Brain microvascular endothelial cell (primary cell): Measurements from ENCODE around the gene FAM50B.

ENCODE experiments used
- DNase-seq: peaks from one replicate; pipeline ENCODE4 v3.0.0-alpha.2; 2020
- H3K27ac ChIP-seq: fragments of 250-450 bp; sonication (Bioruptor Pico); 2 replicates; pipeline ENCODE4 v1.5.1; 2020; ENCODE audit warnings: mild to moderate bottlenecking, moderate library complexity
- H3K27me3 ChIP-seq: fragments of 250-450 bp; sonication (Bioruptor Pico); replicated peaks from 2 replicates; pipeline ENCODE4 v1.5.1; 2020; ENCODE audit warnings: mild to moderate bottlenecking
- H3K36me3 ChIP-seq: fragments of 250-450 bp; sonication (Bioruptor Pico); replicated peaks from 2 replicates; pipeline ENCODE4 v1.5.1; 2020; ENCODE audit warnings: mild to moderate bottlenecking
- H3K4me3 ChIP-seq: 2 replicates; pipeline ENCODE4 v1.5.1; 2011; ENCODE audit warnings: low read depth, mild to moderate bottlenecking, control low read depth, low read length, moderate library complexity
- in situ Hi-C: cut with HindIII; loops from 2 replicates; pipeline ENCODE4 v1.10.0; 2017; ENCODE audit warnings: low sequenced_read_pairs, low pct_ligation_motif_present
- TF ChIP-seq, protein P1 (sequence below): IDR thresholded peaks from 2 replicates; pipeline ENCODE4 v1.5.1; 2011; ENCODE audit warnings: low read depth, mild to moderate bottlenecking, moderate library complexity, low read length, control low read depth, inconsistent platforms; ENCODE audit errors: missing control alignments

The FAM50B gene

DNA sequence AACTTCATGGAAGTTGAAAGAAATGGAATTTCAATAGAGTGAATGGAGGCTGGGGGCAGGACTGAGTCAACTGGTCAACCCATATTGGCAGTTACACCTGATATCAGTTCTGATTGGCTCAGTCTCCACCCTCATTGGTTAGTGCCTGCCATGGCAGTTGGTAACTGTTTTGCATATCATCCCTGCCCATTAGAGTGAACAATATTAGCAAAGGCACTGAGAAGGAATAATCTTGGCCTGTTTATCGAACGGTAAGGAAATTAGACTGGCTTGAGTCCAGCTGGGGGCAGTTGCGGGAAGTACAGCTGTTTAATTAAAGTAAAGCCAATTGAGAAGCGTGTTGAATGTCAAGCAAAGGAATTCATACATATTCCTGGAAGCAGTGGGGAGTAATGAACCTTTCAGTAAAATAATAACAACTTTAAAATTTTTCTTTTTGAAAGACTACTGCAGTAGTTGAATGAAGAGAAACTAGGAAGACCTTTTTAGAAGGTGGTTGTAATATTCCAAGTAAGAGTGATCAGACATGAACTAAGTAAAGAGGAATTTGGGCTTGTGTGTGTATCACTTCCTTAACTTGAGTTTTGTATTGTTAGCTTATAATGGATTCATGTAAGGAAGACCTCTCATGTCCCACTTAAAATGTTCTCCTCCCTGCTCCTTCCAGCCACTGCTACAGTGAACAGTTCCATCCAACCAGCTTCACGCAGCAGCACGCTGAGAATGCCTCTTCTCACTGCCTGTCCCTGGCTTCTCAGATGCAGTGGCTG, 17.2 kb upstream of the FAM50B start:
- Histone ChIP-seq H3K36me3 (no peaks in the 10 kb centered on the region), H3K4me3 (no peak overlapping the region), H3K27me3 (no peaks in the 10 kb centered on the region), H3K27ac (no peak overlapping the region)
- TF ChIP-seq, protein P1, sequence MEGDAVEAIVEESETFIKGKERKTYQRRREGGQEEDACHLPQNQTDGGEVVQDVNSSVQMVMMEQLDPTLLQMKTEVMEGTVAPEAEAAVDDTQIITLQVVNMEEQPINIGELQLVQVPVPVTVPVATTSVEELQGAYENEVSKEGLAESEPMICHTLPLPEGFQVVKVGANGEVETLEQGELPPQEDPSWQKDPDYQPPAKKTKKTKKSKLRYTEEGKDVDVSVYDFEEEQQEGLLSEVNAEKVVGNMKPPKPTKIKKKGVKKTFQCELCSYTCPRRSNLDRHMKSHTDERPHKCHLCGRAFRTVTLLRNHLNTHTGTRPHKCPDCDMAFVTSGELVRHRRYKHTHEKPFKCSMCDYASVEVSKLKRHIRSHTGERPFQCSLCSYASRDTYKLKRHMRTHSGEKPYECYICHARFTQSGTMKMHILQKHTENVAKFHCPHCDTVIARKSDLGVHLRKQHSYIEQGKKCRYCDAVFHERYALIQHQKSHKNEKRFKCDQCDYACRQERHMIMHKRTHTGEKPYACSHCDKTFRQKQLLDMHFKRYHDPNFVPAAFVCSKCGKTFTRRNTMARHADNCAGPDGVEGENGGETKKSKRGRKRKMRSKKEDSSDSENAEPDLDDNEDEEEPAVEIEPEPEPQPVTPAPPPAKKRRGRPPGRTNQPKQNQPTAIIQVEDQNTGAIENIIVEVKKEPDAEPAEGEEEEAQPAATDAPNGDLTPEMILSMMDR = no peak
- in situ Hi-C loops = no loop called here
- no peak for DNase-seq

DNA sequence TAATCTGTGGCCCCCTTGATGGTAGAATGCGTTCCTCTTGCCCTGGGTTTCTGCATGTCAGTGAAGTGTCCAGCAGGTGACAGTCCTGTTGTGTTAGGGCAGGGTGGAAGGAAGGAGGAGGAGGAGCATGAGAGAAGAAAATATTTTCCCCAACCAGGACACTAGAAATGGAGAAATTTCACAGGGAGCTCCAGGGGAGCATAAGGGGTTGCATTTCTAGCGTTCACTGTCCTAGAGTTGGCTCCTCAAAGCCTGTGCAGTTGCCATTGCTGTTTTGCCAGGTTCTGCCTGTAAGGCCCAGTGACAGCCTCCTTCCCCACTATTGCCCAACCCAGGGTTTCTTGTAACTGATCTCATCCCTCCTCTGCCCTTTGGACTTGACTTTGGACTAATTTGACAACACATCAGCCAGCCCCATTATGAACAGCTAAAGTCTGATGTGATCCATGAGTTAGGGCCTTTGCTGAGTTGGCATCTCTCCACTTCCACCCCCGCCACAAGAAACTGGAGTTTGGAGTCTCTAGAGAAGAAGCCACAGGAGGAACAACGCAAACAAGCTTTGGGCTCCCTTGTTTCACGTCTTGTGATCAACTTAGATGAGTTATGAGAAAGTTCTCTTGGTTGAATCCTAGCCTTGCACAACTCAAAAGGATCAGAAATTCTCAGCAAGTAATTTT, 14.0 kb upstream of the FAM50B start:
- no peaks in the 10 kb centered on the region for H3K36me3 ChIP-seq
- H3K27ac ChIP-seq = no peak overlapping the region
- no peak for DNase-seq
- no peaks in the 10 kb centered on the region for H3K27me3 ChIP-seq
- H3K4me3 ChIP-seq = no peak overlapping the region
- TF ChIP-seq, protein P1 = no peak
- in situ Hi-C loops = no loop called here

DNA sequence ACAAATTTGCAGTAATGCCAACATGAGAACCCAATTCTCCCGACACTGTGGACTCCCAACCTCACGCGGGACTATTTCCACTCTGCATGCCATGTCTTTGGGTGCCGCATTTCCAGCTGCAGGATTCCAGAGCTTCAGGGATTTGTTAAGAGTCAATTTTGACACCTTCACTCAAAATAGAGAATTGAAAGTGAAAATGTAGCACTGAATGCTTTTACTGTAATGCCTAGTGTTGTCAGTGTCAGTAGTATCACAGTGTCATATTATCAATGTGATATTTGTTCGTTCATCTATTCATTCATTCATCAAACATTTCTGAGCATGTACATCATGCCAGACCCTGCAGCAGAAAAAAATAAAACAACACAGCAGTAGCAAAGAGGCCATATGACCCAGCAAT, 13.4 kb upstream of the FAM50B start:
- Histone ChIP-seq H3K4me3 (no peak overlapping the region), H3K36me3 (no peaks in the 10 kb centered on the region), H3K27ac (no peak overlapping the region), H3K27me3 (no peaks in the 10 kb centered on the region)
- in situ Hi-C loops = no loop called here
- no peak for DNase-seq
- TF ChIP-seq, protein P1 = no peak

DNA sequence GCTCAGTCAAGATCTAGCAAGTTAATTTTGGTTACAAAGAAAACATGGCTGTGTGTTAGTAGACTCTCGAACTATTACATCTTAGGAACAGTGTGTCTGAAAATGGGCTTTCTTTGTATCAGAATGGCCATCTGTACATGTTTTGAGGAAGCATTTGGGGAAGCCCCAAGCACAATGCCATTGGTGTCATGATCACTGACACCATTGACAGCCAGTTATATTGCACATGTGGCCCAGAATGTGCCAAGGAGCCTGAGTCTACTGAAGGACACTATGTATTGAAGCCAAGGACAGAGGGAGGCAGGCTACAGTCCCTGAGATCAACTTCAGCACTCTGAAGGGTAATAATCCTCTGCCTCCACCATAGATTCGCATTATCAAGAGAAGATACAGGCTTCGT, 12.6 kb upstream of the FAM50B start:
- TF ChIP-seq, protein P1 = no peak
- Histone ChIP-seq H3K27me3 (no peaks in the 10 kb centered on the region), H3K36me3 (no peaks in the 10 kb centered on the region), H3K4me3 (no peak overlapping the region), H3K27ac (no peak overlapping the region)
- in situ Hi-C loops = no loop called here
- DNase-seq = no peak

DNA sequence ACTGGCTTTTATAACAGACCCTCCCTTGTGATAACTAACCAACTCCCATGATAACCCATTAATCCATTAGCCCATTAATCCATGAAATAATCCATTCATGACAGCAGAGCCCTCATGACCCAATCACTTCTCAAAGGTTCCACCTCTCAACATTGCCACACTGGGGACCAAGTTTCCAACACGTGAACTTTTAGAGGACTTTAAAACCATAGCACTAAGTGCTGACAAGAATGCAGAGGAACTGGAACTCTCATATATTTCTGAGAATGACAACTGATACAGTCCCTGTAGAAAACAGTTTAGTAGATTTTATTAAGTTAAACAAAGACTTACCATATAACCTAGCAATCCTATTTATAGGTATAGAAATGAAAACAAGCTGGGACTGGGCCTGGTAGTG, 11.4 kb upstream of the FAM50B start:
- no peaks in the 10 kb centered on the region for H3K36me3 ChIP-seq
- TF ChIP-seq, protein P1 = no peak
- in situ Hi-C loops = no loop called here
- no peak for DNase-seq
- H3K4me3 ChIP-seq = no peak overlapping the region
- no peak overlapping the region for H3K27ac ChIP-seq
- H3K27me3 ChIP-seq = no peaks in the 10 kb centered on the region
